ENCODE results near the gene CRACR2A. TPM values are rescaled to one million over a fixed set of nuclear protein-coding genes. Genes with fewer than 3 reads are reported as not detected.

The CRACR2A gene
- total and polyA plus RNA-seq, 2 donors: 1.5 to 6.2 TPM

- WGBS: 73% methylated on average over 14 of the region's 14 CpGs
- Histone ChIP-seq H3K36me3 (ENCODE audit: insufficient read depth) (no peaks in the 10 kb centered on the region), H3K27ac (ENCODE audit: low read depth) (no peak overlapping the region), H3K4me3 (ENCODE audit: low read depth, low read length) (no peak overlapping the region), H3K4me1 (ENCODE audit: insufficient read depth) (no peaks in the 10 kb centered on the region)
- DNase-seq (ENCODE audit: extremely low spot score): no peak
Observed at GRCh38 chr12:3600039-3600720, 152.7 kb downstream of the CRACR2A start.

- Histone ChIP-seq H3K27ac (ENCODE audit: low read depth) (no peak overlapping the region), H3K4me3 (ENCODE audit: low read depth, low read length) (no peak overlapping the region), H3K36me3 (ENCODE audit: insufficient read depth) (no peaks in the 10 kb centered on the region), H3K4me1 (ENCODE audit: insufficient read depth) (no peaks in the 10 kb centered on the region)
- DNase-seq (ENCODE audit: extremely low spot score): no peak
- WGBS: 79% methylated on average over 17 of the region's 17 CpGs
Observed at GRCh38 chr12:3598896-3599860, 153.7 kb downstream of the CRACR2A start.

- no peaks in the 10 kb centered on the region for H3K36me3 ChIP-seq (ENCODE audit: insufficient read depth)
- H3K4me1 ChIP-seq (ENCODE audit: insufficient read depth): no peaks in the 10 kb centered on the region
- no peak overlapping the region for H3K4me3 ChIP-seq (ENCODE audit: low read depth, low read length)
- no peak for DNase-seq (ENCODE audit: extremely low spot score)
- H3K27ac ChIP-seq (ENCODE audit: low read depth): no peak overlapping the region
- WGBS: 87% methylated on average over 7 of the region's 7 CpGs
Observed at GRCh38 chr12:3597526-3598210, 155.2 kb downstream of the CRACR2A start.

- no peak overlapping the region for H3K27ac ChIP-seq (ENCODE audit: low read depth)
- 84% methylated on average over 8 of the region's 8 CpGs for WGBS
- H3K4me1 ChIP-seq (ENCODE audit: insufficient read depth): no peaks in the 10 kb centered on the region
- no peaks in the 10 kb centered on the region for H3K36me3 ChIP-seq (ENCODE audit: insufficient read depth)
- H3K4me3 ChIP-seq (ENCODE audit: low read depth, low read length): no peak overlapping the region
- no peak for DNase-seq (ENCODE audit: extremely low spot score)
Observed at GRCh38 chr12:3596703-3597415, 156.1 kb downstream of the CRACR2A start.

DNA sequence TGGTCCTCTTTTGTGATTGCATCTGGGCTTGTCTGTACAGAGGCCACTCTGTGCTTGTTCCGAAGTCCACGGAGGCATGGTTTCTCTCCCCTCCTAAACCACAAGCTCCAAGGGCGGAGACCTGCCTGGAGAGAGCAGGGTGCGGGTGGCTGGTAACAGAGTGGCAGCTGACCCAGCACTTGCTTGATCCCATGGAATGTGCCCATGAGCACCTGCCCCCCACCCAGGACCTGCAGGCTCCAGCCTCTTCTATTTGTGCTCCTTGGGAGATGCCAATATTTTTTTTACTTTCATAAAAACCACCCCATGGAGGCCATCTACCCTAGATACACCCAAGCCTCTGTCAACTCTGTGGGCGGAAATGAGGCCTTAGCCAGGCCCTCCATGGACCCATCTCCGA is 157.2 kb downstream of the CRACR2A start:
- no peak overlapping the region for H3K27ac ChIP-seq (ENCODE audit: low read depth)
- 92% methylated on average over 6 of the region's 6 CpGs for WGBS
- DNase-seq (ENCODE audit: extremely low spot score): no peak
- no peak overlapping the region for H3K4me3 ChIP-seq (ENCODE audit: low read depth, low read length)
- H3K4me1 ChIP-seq (ENCODE audit: insufficient read depth): no peaks in the 10 kb centered on the region
- no peaks in the 10 kb centered on the region for H3K36me3 ChIP-seq (ENCODE audit: insufficient read depth)

DNA sequence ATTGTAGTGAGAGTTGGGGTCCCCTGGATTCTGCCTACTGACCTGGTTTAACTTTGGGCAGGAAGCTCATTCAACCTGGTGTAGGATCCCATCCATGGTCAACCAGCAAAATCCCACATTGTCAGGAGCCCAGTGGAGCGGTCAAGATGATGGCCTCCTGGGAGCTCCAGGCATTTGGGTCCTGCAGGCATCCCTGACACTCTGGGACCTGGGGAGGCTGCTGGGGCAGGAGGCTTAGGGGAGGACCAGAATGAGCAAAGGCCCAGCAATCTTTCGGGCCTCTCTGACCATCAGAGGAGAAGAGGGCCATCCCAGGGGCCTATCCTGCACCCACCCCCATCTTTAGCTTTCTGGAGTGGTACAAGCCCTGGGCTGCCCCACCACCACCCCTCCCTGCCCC is 157.9 kb downstream of the CRACR2A start:
- WGBS: 100% methylated on average over 2 of the region's 2 CpGs
- Histone ChIP-seq H3K4me3 (ENCODE audit: low read depth, low read length) (no peak overlapping the region), H3K4me1 (ENCODE audit: insufficient read depth) (no peaks in the 10 kb centered on the region), H3K27ac (ENCODE audit: low read depth) (no peak overlapping the region), H3K36me3 (ENCODE audit: insufficient read depth) (no peaks in the 10 kb centered on the region)
- DNase-seq (ENCODE audit: extremely low spot score): no peak

GRCh38 chr12:3593906-3594483 is 158.9 kb downstream of the CRACR2A start:
- H3K27ac ChIP-seq (ENCODE audit: low read depth): no peak overlapping the region
- no peaks in the 10 kb centered on the region for H3K36me3 ChIP-seq (ENCODE audit: insufficient read depth)
- no peaks in the 10 kb centered on the region for H3K4me1 ChIP-seq (ENCODE audit: insufficient read depth)
- no peak overlapping the region for H3K4me3 ChIP-seq (ENCODE audit: low read depth, low read length)
- WGBS: 96% methylated on average over 9 of the region's 9 CpGs
- no peak for DNase-seq (ENCODE audit: extremely low spot score)

- H3K27ac ChIP-seq (ENCODE audit: low read depth): no peak overlapping the region
- no peaks in the 10 kb centered on the region for H3K36me3 ChIP-seq (ENCODE audit: insufficient read depth)
- H3K4me1 ChIP-seq (ENCODE audit: insufficient read depth): no peaks in the 10 kb centered on the region
- DNase-seq (ENCODE audit: extremely low spot score): no peak
- 82% methylated on average over 30 of the region's 30 CpGs for WGBS
- H3K4me3 ChIP-seq (ENCODE audit: low read depth, low read length): no peak overlapping the region
Observed at GRCh38 chr12:3592856-3593625, 159.9 kb downstream of the CRACR2A start.

GRCh38 chr12:3589745-3590144 is 163.2 kb downstream of the CRACR2A start:
- Histone ChIP-seq H3K4me1 (ENCODE audit: insufficient read depth) (no peaks in the 10 kb centered on the region), H3K27ac (ENCODE audit: low read depth) (no peak overlapping the region), H3K36me3 (ENCODE audit: insufficient read depth) (no peaks in the 10 kb centered on the region), H3K4me3 (ENCODE audit: low read depth, low read length) (no peak overlapping the region)
- DNase-seq (ENCODE audit: extremely low spot score): no peak
- 86% methylated on average over 3 of the region's 3 CpGs for WGBS

GRCh38 chr12:3587402-3588013 is 165.4 kb downstream of the CRACR2A start:
- DNase-seq (ENCODE audit: extremely low spot score): no peak
- no peaks in the 10 kb centered on the region for H3K36me3 ChIP-seq (ENCODE audit: insufficient read depth)
- no peak overlapping the region for H3K4me3 ChIP-seq (ENCODE audit: low read depth, low read length)
- 54% methylated on average over 9 of the region's 9 CpGs for WGBS
- H3K27ac ChIP-seq (ENCODE audit: low read depth): no peak overlapping the region
- H3K4me1 ChIP-seq (ENCODE audit: insufficient read depth): no peaks in the 10 kb centered on the region

- no peaks in the 10 kb centered on the region for H3K36me3 ChIP-seq (ENCODE audit: insufficient read depth)
- no peak overlapping the region for H3K4me3 ChIP-seq (ENCODE audit: low read depth, low read length)
- H3K27ac ChIP-seq (ENCODE audit: low read depth): no peak overlapping the region
- DNase-seq (ENCODE audit: extremely low spot score): no peak
- no peaks in the 10 kb centered on the region for H3K4me1 ChIP-seq (ENCODE audit: insufficient read depth)
- WGBS: 90% methylated on average over 8 of the region's 8 CpGs
Observed at GRCh38 chr12:3583656-3584334, 169.1 kb downstream of the CRACR2A start.
